H1 (cell line): Measurements from ENCODE around the gene PRELID1. TPM values are rescaled to one million over a fixed set of nuclear protein-coding genes. Genes with fewer than 3 reads are reported as not detected.

ENCODE experiments used
- CBX8 ChIP-seq: fragments of 300-800, 300-1000 bp; sonication (generic); IDR thresholded peaks from 2 replicates; pipeline ENCODE4 v1.7.1; 2016; ENCODE audit warnings: low read depth, low read length, borderline replicate concordance
- CHD1 ChIP-seq: IDR thresholded peaks from 2 replicates; pipeline ENCODE4 v1.6.1; 2012; ENCODE audit warnings: low read depth, low read length, improper control_type of control experiment
- EZH2 ChIP-seq: fragments of 200-600 bp; sonication (generic); IDR thresholded peaks from 2 replicates; pipeline ENCODE4 v1.7.1; 2012; ENCODE audit warnings: low read depth, mild to moderate bottlenecking, moderate library complexity, low read length, inconsistent platforms; ENCODE audit not compliant: severe bottlenecking
- HDAC2 ChIP-seq, 2 experiments: fragments of 300-600 bp in 1 of 2; sonication (generic) in 1 of 2; IDR thresholded peaks; 2 replicates each; pipeline ENCODE4 v1.6.1; 2011 to 2012; ENCODE audit warnings: low read depth in 2 of 2, low read length in 2 of 2, mild to moderate bottlenecking in 2 of 2, moderate library complexity in 2 of 2, borderline replicate concordance in 1 of 2, inconsistent platforms in 1 of 2
- KDM4A ChIP-seq: IDR thresholded peaks from one replicate; pipeline ENCODE4 v1.7.1; 2012; ENCODE audit warnings: low read depth, mild to moderate bottlenecking, moderate library complexity, low read length, inconsistent platforms; ENCODE audit not compliant: severe bottlenecking
- KDM5A ChIP-seq: fragments of 200-600 bp; IDR thresholded peaks from 2 replicates; pipeline ENCODE4 v1.7.1; 2012; ENCODE audit warnings: mild to moderate bottlenecking, low read length, inconsistent platforms, mixed read lengths
- SP2 ChIP-seq: IDR thresholded peaks from 2 replicates; pipeline ENCODE4 v1.6.1; 2012; ENCODE audit warnings: mild to moderate bottlenecking, low read length, inconsistent platforms
- SP4 ChIP-seq: IDR thresholded peaks from 2 replicates; pipeline ENCODE4 v1.6.1; 2012; ENCODE audit warnings: low read length, inconsistent platforms
- TBP ChIP-seq: IDR thresholded peaks from 2 replicates; pipeline ENCODE4 v1.6.1; 2011; ENCODE audit warnings: low read depth, low read length, improper control_type of control experiment
- polyA plus RNA-seq, 7 experiments: library from polyadenylated mRNA; depleted of rRNA in 3 of 7; stranded (reverse) in 5 of 7; unstranded in 2 of 7; fragments of >200 nt in 5 of 7; fragments of 200-250 nt in 2 of 7; gene quantifications; 1 replicate in 5 of 7; 2 replicates in 1 of 7; 4 replicates in 1 of 7; pipeline versions ENCODE4 v1.2.1 to v1.2.3, GENCODE V29; 2011 to 2013; ENCODE audit warnings: missing spikeins in 2 of 7, mixed read lengths in 2 of 7
- total RNA-seq: library from RNA; stranded (reverse); fragmentation: NEBNext Ultra II Directional; extraction: Animal tissue kit (Norgen Biotek cat#: 25700); gene quantifications from 2 replicates; pipeline ENCODE4 v1.2.1, GENCODE V29; 2021
- TF ChIP-seq, protein P1 (sequence below): fragments of 300-600 bp; sonication (generic); IDR thresholded peaks from 2 replicates; pipeline ENCODE4 v1.7.1; 2012; ENCODE audit warnings: low read length, moderate library complexity, mild to moderate bottlenecking, inconsistent platforms; ENCODE audit not compliant: insufficient replicate concordance

PRELID1 gene
- total and polyA plus RNA-seq, 2 of the 8 experiments (the other 6 are each of a cell fraction or from before 2014, with no cell fraction given), result 272 to 428 TPM

DNA sequence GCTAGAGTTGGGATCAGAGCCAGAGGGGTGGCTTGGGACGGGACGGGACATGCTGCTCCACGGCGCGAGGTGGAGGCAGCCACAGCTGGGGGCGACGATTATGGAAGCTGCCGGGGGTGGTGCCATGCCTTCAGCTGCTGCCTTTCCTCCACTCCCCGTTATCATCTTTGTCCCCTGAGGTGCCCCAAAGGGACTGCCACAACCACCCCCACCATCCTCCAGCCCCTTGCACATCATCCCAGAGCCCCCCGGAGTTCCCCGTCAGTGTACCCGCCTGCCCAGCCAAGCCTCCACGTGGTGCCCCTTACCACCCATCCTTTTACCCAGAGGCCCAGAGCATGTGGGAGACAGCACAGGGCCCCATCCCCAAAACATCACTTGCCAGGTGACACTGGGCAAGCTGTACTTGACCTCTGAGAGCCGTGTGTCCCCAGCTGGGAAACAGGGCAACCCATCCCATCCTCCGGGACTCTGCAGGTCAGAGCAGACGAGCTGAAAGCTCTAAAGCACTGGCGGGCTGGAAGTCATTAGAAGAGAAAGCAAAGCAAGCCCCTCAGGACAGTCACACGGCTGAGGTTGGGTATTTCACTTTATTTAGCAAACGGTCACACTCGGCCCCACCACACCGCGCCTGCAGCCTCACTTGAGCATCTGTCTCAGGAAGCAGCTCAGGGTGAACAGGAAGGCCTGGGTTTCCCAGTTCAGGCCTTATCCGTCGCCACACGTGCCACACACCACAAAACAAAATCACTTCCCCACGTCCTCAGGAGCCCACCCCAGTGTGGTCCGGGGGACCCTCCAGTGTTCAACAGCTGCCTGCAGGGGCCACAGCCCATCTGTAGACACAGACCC is 27.6 kb downstream of the PRELID1 start (continued):
- TF ChIP-seq, protein P1, sequence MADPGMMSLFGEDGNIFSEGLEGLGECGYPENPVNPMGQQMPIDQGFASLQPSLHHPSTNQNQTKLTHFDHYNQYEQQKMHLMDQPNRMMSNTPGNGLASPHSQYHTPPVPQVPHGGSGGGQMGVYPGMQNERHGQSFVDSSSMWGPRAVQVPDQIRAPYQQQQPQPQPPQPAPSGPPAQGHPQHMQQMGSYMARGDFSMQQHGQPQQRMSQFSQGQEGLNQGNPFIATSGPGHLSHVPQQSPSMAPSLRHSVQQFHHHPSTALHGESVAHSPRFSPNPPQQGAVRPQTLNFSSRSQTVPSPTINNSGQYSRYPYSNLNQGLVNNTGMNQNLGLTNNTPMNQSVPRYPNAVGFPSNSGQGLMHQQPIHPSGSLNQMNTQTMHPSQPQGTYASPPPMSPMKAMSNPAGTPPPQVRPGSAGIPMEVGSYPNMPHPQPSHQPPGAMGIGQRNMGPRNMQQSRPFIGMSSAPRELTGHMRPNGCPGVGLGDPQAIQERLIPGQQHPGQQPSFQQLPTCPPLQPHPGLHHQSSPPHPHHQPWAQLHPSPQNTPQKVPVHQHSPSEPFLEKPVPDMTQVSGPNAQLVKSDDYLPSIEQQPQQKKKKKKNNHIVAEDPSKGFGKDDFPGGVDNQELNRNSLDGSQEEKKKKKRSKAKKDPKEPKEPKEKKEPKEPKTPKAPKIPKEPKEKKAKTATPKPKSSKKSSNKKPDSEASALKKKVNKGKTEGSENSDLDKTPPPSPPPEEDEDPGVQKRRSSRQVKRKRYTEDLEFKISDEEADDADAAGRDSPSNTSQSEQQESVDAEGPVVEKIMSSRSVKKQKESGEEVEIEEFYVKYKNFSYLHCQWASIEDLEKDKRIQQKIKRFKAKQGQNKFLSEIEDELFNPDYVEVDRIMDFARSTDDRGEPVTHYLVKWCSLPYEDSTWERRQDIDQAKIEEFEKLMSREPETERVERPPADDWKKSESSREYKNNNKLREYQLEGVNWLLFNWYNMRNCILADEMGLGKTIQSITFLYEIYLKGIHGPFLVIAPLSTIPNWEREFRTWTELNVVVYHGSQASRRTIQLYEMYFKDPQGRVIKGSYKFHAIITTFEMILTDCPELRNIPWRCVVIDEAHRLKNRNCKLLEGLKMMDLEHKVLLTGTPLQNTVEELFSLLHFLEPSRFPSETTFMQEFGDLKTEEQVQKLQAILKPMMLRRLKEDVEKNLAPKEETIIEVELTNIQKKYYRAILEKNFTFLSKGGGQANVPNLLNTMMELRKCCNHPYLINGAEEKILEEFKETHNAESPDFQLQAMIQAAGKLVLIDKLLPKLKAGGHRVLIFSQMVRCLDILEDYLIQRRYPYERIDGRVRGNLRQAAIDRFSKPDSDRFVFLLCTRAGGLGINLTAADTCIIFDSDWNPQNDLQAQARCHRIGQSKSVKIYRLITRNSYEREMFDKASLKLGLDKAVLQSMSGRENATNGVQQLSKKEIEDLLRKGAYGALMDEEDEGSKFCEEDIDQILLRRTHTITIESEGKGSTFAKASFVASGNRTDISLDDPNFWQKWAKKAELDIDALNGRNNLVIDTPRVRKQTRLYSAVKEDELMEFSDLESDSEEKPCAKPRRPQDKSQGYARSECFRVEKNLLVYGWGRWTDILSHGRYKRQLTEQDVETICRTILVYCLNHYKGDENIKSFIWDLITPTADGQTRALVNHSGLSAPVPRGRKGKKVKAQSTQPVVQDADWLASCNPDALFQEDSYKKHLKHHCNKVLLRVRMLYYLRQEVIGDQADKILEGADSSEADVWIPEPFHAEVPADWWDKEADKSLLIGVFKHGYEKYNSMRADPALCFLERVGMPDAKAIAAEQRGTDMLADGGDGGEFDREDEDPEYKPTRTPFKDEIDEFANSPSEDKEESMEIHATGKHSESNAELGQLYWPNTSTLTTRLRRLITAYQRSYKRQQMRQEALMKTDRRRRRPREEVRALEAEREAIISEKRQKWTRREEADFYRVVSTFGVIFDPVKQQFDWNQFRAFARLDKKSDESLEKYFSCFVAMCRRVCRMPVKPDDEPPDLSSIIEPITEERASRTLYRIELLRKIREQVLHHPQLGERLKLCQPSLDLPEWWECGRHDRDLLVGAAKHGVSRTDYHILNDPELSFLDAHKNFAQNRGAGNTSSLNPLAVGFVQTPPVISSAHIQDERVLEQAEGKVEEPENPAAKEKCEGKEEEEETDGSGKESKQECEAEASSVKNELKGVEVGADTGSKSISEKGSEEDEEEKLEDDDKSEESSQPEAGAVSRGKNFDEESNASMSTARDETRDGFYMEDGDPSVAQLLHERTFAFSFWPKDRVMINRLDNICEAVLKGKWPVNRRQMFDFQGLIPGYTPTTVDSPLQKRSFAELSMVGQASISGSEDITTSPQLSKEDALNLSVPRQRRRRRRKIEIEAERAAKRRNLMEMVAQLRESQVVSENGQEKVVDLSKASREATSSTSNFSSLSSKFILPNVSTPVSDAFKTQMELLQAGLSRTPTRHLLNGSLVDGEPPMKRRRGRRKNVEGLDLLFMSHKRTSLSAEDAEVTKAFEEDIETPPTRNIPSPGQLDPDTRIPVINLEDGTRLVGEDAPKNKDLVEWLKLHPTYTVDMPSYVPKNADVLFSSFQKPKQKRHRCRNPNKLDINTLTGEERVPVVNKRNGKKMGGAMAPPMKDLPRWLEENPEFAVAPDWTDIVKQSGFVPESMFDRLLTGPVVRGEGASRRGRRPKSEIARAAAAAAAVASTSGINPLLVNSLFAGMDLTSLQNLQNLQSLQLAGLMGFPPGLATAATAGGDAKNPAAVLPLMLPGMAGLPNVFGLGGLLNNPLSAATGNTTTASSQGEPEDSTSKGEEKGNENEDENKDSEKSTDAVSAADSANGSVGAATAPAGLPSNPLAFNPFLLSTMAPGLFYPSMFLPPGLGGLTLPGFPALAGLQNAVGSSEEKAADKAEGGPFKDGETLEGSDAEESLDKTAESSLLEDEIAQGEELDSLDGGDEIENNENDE, result no peak
- no peak for TF ChIP-seq KDM4A
- TF ChIP-seq CBX8, result no peak
- no peak for TF ChIP-seq EZH2
- TF ChIP-seq SP2, result no peak
- TF ChIP-seq TBP, result no peak
- no peak for TF ChIP-seq KDM5A
- no peak for TF ChIP-seq SP4
- no peak for TF ChIP-seq HDAC2 (IDR thresholded peaks at IDR 0.05; ENCODE audit: borderline replicate concordance in 1 of 2, low read depth in 2 of 2, low read length in 2 of 2)
- no peak for TF ChIP-seq CHD1
